Endodermal cell (in vitro differentiated cells): Measurements from ENCODE around the gene FILIP1. TPM values are rescaled to one million over a fixed set of nuclear protein-coding genes. Genes with fewer than 3 reads are reported as not detected.

Experiments used
- DNase-seq: peaks from one replicate; pipeline ENCODE4 v3.0.0-alpha.2; 2017
- H3K27ac ChIP-seq: 2 replicates; pipeline ENCODE4 v1.5.1; 2013; ENCODE audit warnings: mild to moderate bottlenecking, low read depth, low read length, moderate library complexity
- H3K27me3 ChIP-seq: 2 replicates; pipeline ENCODE4 v1.6.1; 2013; ENCODE audit warnings: mild to moderate bottlenecking, low read length, moderate library complexity; ENCODE audit not compliant: insufficient read depth, control insufficient read depth, poor library complexity, severe bottlenecking
- H3K36me3 ChIP-seq: 2 replicates; pipeline ENCODE4 v1.7.0; 2013; ENCODE audit warnings: mild to moderate bottlenecking, low read length, moderate library complexity; ENCODE audit not compliant: control insufficient read depth, insufficient read depth
- H3K4me1 ChIP-seq: one replicate; pipeline ENCODE4 v1.7.0; 2013; ENCODE audit warnings: low read length; ENCODE audit not compliant: control insufficient read depth, insufficient read depth
- H3K4me3 ChIP-seq: 2 replicates; pipeline ENCODE4 v1.5.1; 2013; ENCODE audit warnings: mild to moderate bottlenecking, low read length, moderate library complexity
- H3K9ac ChIP-seq: 2 replicates; pipeline ENCODE4 v1.6.1; 2013; ENCODE audit warnings: mild to moderate bottlenecking, low read length, moderate library complexity; ENCODE audit not compliant: poor library complexity, severe bottlenecking; ENCODE audit errors: extremely low read depth
- H3K9me3 ChIP-seq: 2 replicates; pipeline ENCODE4 v1.6.1; 2013; ENCODE audit warnings: mild to moderate bottlenecking, low read length, moderate library complexity; ENCODE audit not compliant: control insufficient read depth
- H3K27ac Mint-ChIP-seq: 2 replicates; pipeline ENCODE4 v1.8.0; 2020; ENCODE audit warnings: mixed read lengths
- H3K27me3 Mint-ChIP-seq: 2 replicates; pipeline ENCODE4 v1.8.0; 2021; ENCODE audit warnings: mild to moderate bottlenecking, mixed read lengths; ENCODE audit not compliant: insufficient read depth
- H3K36me3 Mint-ChIP-seq: 2 replicates; pipeline ENCODE4 v1.8.0; 2020; ENCODE audit warnings: low read depth, mixed read lengths
- H3K4me1 Mint-ChIP-seq: 2 replicates; pipeline ENCODE4 v1.8.0; 2020; ENCODE audit warnings: mixed read lengths
- H3K4me3 Mint-ChIP-seq: 2 replicates; pipeline ENCODE4 v1.8.0; 2020; ENCODE audit warnings: mild to moderate bottlenecking, moderate library complexity, mixed read lengths
- H3K9me3 Mint-ChIP-seq: 2 replicates; pipeline ENCODE4 v1.8.0; 2020; ENCODE audit warnings: mild to moderate bottlenecking, mixed read lengths
- CTCF ChIP-seq: fragments of 200-600 bp; sonication (generic); conservative IDR thresholded peaks from 2 replicates; pipeline ENCODE4 v1.5.0; 2021; ENCODE audit warnings: antibody characterized with exemption, mild to moderate bottlenecking
- WGBS, 2 experiments: methylation state at CpG; one replicate each; pipeline versions ENCODE4 v1.1.5 to v1.1.7; 2013; ENCODE audit warnings: missing lambda C conversion rate in 2 of 2, mixed read lengths in 1 of 2; ENCODE audit not compliant: insufficient coverage in 1 of 2, insufficient read length in 1 of 2; 5-methylcytosine and 5-hydroxymethylcytosine counted together
- total RNA-seq, 2 donors: library from RNA; stranded (reverse); fragmentation: NEBNext Ultra II Directional in 1 of 2; extraction: Animal tissue kit (Norgen Biotek cat#: 25700) in 1 of 2; gene quantifications; 2 replicates in 1 of 2; 3 replicates in 1 of 2; pipeline ENCODE4 v1.2.1, GENCODE V29; 2021

The FILIP1 gene
- total RNA-seq, 2 donors from 2014 or later = 0.35 TPM

- Mint-ChIP-seq H3K4me1 (peaks cover 6% of the 10 kb centered on the region), H3K27me3 (no peaks in the 10 kb centered on the region), H3K27ac (no peak overlapping the region), H3K9me3 (no peaks in the 10 kb centered on the region), H3K36me3 (peaks cover 23% of the 10 kb centered on the region), H3K4me3 (no peak overlapping the region)
- no peaks in the 10 kb centered on the region for H3K27me3 ChIP-seq
- H3K4me1 ChIP-seq = no peaks in the 10 kb centered on the region
- H3K9me3 ChIP-seq = no peaks in the 10 kb centered on the region
- no peak overlapping the region for H3K4me3 ChIP-seq
- no peak for TF ChIP-seq CTCF
- H3K36me3 ChIP-seq = peaks cover 52% of the 10 kb centered on the region
- DNase-seq = no peak
- H3K27ac ChIP-seq = no peak overlapping the region
- H3K9ac ChIP-seq = no peak overlapping the region
- WGBS, 2 experiments = 95% methylated on average over 1 of the region's 1 CpG; no CpG with 5 or more reads in 1 of the 2 experiments
These were observed 232.3 kb downstream of the FILIP1 start for GRCh38 chr6:75261299-75261698.

- Mint-ChIP-seq H3K36me3 (peaks cover 22% of the 10 kb centered on the region), H3K27me3 (no peaks in the 10 kb centered on the region), H3K27ac (no peak overlapping the region), H3K9me3 (no peaks in the 10 kb centered on the region), H3K4me1 (no peaks in the 10 kb centered on the region), H3K4me3 (no peak overlapping the region)
- Histone ChIP-seq H3K27ac (no peak overlapping the region), H3K9me3 (no peaks in the 10 kb centered on the region), H3K9ac (no peak overlapping the region), H3K27me3 (no peaks in the 10 kb centered on the region), H3K4me1 (no peaks in the 10 kb centered on the region), H3K4me3 (no peak overlapping the region), H3K36me3 (peaks cover 67% of the 10 kb centered on the region)
- WGBS, 2 experiments = 100% methylated on average over 1 of the region's 1 CpG
- no peak for TF ChIP-seq CTCF
- no peak for DNase-seq
These were observed 236.1 kb downstream of the FILIP1 start for GRCh38 chr6:75257343-75258087.

- Mint-ChIP-seq H3K4me3 (no peak overlapping the region), H3K9me3 (no peaks in the 10 kb centered on the region), H3K27me3 (no peaks in the 10 kb centered on the region), H3K27ac (no peak overlapping the region), H3K36me3 (peaks cover 4% of the 10 kb centered on the region), H3K4me1 (peaks cover 25% of the 10 kb centered on the region)
- WGBS, 2 experiments = 89 to 100% methylated on average over 1 to 2 of the region's 2 CpGs
- no peak for DNase-seq
- Histone ChIP-seq H3K27me3 (no peaks in the 10 kb centered on the region), H3K4me3 (no peak overlapping the region), H3K27ac (no peak overlapping the region), H3K9me3 (no peaks in the 10 kb centered on the region), H3K36me3 (peaks cover 22% of the 10 kb centered on the region), H3K9ac (no peak overlapping the region), H3K4me1 (no peaks in the 10 kb centered on the region)
- no peak for TF ChIP-seq CTCF
These were observed 243.0 kb downstream of the FILIP1 start for GRCh38 chr6:75250552-75250951.
